B cell (primary cell): Measurements from ENCODE around the gene STX18.

ENCODE experiments used
- EZH2 ChIP-seq: IDR thresholded peaks from 2 replicates; pipeline ENCODE4 v1.6.1; 2012; ENCODE audit warnings: borderline replicate concordance, low read depth, mild to moderate bottlenecking, moderate library complexity, low read length; ENCODE audit not compliant: insufficient read depth, poor library complexity, severe bottlenecking
- TF ChIP-seq, protein P1 (sequence below): fragments of 200-600 bp; IDR thresholded peaks from one replicate; pipeline ENCODE4 v1.8.0; 2022; ENCODE audit warnings: antibody characterized with exemption, mild to moderate bottlenecking

- TF ChIP-seq, protein P1, sequence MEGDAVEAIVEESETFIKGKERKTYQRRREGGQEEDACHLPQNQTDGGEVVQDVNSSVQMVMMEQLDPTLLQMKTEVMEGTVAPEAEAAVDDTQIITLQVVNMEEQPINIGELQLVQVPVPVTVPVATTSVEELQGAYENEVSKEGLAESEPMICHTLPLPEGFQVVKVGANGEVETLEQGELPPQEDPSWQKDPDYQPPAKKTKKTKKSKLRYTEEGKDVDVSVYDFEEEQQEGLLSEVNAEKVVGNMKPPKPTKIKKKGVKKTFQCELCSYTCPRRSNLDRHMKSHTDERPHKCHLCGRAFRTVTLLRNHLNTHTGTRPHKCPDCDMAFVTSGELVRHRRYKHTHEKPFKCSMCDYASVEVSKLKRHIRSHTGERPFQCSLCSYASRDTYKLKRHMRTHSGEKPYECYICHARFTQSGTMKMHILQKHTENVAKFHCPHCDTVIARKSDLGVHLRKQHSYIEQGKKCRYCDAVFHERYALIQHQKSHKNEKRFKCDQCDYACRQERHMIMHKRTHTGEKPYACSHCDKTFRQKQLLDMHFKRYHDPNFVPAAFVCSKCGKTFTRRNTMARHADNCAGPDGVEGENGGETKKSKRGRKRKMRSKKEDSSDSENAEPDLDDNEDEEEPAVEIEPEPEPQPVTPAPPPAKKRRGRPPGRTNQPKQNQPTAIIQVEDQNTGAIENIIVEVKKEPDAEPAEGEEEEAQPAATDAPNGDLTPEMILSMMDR: no peak
- TF ChIP-seq EZH2: no peak
Observed at GRCh38 chr4:4388311-4388790, 153.5 kb downstream of the STX18 start.
